ENCODE results near the gene CEMIP.

DNA sequence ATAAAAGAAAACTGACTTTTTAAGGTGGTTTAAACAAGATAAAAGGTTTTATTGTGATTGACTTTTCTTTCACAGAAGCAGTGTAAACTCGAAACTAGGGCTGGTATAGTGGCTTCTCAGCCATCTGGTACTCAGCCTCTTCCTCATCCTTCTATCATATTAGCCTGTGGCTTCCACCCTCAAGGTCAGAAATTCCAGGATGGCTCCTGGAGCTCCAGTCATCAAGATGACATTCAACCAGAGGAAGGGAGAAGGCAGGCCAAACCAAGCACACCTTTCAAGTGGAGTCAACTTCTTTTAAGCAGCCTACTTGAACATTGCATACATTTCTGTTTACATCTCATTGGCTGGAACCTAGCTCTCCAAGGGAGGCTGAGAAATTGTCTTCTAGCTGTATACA is 211.8 kb downstream of the CEMIP start:
- TF ChIP-seq, protein P1, sequence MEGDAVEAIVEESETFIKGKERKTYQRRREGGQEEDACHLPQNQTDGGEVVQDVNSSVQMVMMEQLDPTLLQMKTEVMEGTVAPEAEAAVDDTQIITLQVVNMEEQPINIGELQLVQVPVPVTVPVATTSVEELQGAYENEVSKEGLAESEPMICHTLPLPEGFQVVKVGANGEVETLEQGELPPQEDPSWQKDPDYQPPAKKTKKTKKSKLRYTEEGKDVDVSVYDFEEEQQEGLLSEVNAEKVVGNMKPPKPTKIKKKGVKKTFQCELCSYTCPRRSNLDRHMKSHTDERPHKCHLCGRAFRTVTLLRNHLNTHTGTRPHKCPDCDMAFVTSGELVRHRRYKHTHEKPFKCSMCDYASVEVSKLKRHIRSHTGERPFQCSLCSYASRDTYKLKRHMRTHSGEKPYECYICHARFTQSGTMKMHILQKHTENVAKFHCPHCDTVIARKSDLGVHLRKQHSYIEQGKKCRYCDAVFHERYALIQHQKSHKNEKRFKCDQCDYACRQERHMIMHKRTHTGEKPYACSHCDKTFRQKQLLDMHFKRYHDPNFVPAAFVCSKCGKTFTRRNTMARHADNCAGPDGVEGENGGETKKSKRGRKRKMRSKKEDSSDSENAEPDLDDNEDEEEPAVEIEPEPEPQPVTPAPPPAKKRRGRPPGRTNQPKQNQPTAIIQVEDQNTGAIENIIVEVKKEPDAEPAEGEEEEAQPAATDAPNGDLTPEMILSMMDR (IDR thresholded peaks at IDR 0.05), result no peak
- TF ChIP-seq POLR2A (IDR thresholded peaks at IDR 0.05) (no peak), EP300 (IDR thresholded peaks at IDR 0.05) (no peak)
